Lower leg skin (tissue), 4 donors: ENCODE data around the gene CCNL1. TPM values are rescaled to one million over a fixed set of nuclear protein-coding genes. Genes with fewer than 3 reads are reported as not detected.

Source experiments
- DNase-seq, 2 donors: peaks; one replicate each; pipeline ENCODE4 v3.0.0-alpha.2; 2019; ENCODE audit warnings: low spot score in 2 of 2
- H3K4me3 ChIP-seq: fragments of 200-600 bp; sonication (generic); 2 replicates; pipeline ENCODE4 v1.5.1; 2017; ENCODE audit warnings: mild to moderate bottlenecking, low read depth; ENCODE audit not compliant: poor library complexity, severe bottlenecking
- CTCF ChIP-seq, 3 donors: fragments of 450-650 bp; IDR thresholded peaks; one replicate each; pipeline ENCODE4 v1.5.1; 2016; ENCODE audit warnings: antibody characterized with exemption in 3 of 3, mild to moderate bottlenecking in 3 of 3, moderate library complexity in 2 of 3
- POLR2A ChIP-seq, 2 donors: fragments of 450-650 bp; IDR thresholded peaks; one replicate each; pipeline ENCODE4 v1.6.1; 2016 to 2017; ENCODE audit warnings: antibody characterized with exemption in 2 of 2, mild to moderate bottlenecking in 1 of 2, moderate library complexity in 1 of 2
- WGBS, 2 donors: methylation state at CpG; one replicate each; pipeline ENCODE4 v1.1.5; 2018; 5-methylcytosine and 5-hydroxymethylcytosine counted together
- intact Hi-C: fragments of 100-400 bp; cut with DNase I; formaldehyde crosslinking; loops from one replicate; pipeline ENCODE4 v1.15.0; 2023; ENCODE audit warnings: low total_unique reads
- total RNA-seq, 4 donors: library from RNA; depleted of rRNA; stranded (reverse); fragments of >200 nt; gene quantifications; one replicate each; pipeline ENCODE4 v1.1.0, GENCODE V29; 2016

The CCNL1 gene
- total RNA-seq, 4 donors from 2014 or later = 113 to 308 (median 155) TPM

GRCh38 chr3:157127831-157128767 is 31.8 kb downstream of the CCNL1 start:
- no peak overlapping the region for H3K4me3 ChIP-seq
- WGBS, 2 donors = 74 to 77% methylated on average over 8 of the region's 8 CpGs
- TF ChIP-seq POLR2A (IDR thresholded peaks at IDR 0.05) = no peak
- TF ChIP-seq CTCF (IDR thresholded peaks at IDR 0.05) = no peak
- intact Hi-C loops = no loop called here
- no peak for DNase-seq

GRCh38 chr3:157127268-157127667 is 32.7 kb downstream of the CCNL1 start:
- TF ChIP-seq POLR2A (IDR thresholded peaks at IDR 0.05) = no peak
- no peak for TF ChIP-seq CTCF (IDR thresholded peaks at IDR 0.05)
- intact Hi-C loops = no loop called here
- DNase-seq = no peak
- no peak overlapping the region for H3K4me3 ChIP-seq
- 90 to 92% methylated on average over 5 of the region's 5 CpGs for WGBS, 2 donors

GRCh38 chr3:157126365-157126764 is 33.6 kb downstream of the CCNL1 start:
- TF ChIP-seq CTCF (IDR thresholded peaks at IDR 0.05) = no peak
- no peak for TF ChIP-seq POLR2A (IDR thresholded peaks at IDR 0.05)
- H3K4me3 ChIP-seq = no peak overlapping the region
- intact Hi-C loops = no loop called here
- WGBS, 2 donors = 100% methylated on average over 1 of the region's 1 CpG
- DNase-seq = no peak

- TF ChIP-seq CTCF (IDR thresholded peaks at IDR 0.05) (no peak), POLR2A (IDR thresholded peaks at IDR 0.05) (no peak)
- DNase-seq = no peak
- intact Hi-C loops = no loop called here
- H3K4me3 ChIP-seq = no peak overlapping the region
These were observed 34.8 kb downstream of the CCNL1 start for GRCh38 chr3:157125101-157125500.

GRCh38 chr3:157123621-157124020 is 36.3 kb downstream of the CCNL1 start:
- TF ChIP-seq POLR2A (IDR thresholded peaks at IDR 0.05) = no peak
- TF ChIP-seq CTCF (IDR thresholded peaks at IDR 0.05) = no peak
- H3K4me3 ChIP-seq = no peak overlapping the region
- intact Hi-C loops = no loop called here
- DNase-seq = no peak
